SJCRH30 (cell line): ENCODE data around the gene WDR76. TPM values are rescaled to one million over a fixed set of nuclear protein-coding genes. Genes with fewer than 3 reads are reported as not detected.
A peak's percentile ranks its signal among the peaks of the same experiment; 100 is the strongest.

Source experiments
- DNase-seq, 2 experiments: peaks; one replicate each; pipeline ENCODE4 v3.0.0-alpha.2; 2015 to 2020
- H3K27ac ChIP-seq: fragments of 250-450 bp; sonication (Bioruptor Pico); 2 replicates; pipeline ENCODE4 v1.5.1; 2020; ENCODE audit warnings: mild to moderate bottlenecking, moderate library complexity
- H3K27me3 ChIP-seq: fragments of 250-450 bp; sonication (Bioruptor Pico); 2 replicates; pipeline ENCODE4 v1.5.1; 2020; ENCODE audit warnings: mild to moderate bottlenecking, moderate library complexity
- H3K36me3 ChIP-seq: fragments of 250-450 bp; sonication (Bioruptor Pico); 2 replicates; pipeline ENCODE4 v1.5.1; 2020; ENCODE audit warnings: mild to moderate bottlenecking, moderate library complexity
- H3K4me1 ChIP-seq: fragments of 250-450 bp; sonication (Bioruptor Pico); 2 replicates; pipeline ENCODE4 v1.5.1; 2020; ENCODE audit warnings: mild to moderate bottlenecking, moderate library complexity
- H3K4me3 ChIP-seq: fragments of 250-450 bp; sonication (Bioruptor Pico); 2 replicates; pipeline ENCODE4 v1.5.1; 2020; ENCODE audit warnings: mild to moderate bottlenecking, moderate library complexity
- H3K9me3 ChIP-seq: fragments of 250-450 bp; sonication (Bioruptor Pico); replicated peaks from 2 replicates; pipeline ENCODE4 v1.5.1; 2020; ENCODE audit warnings: mild to moderate bottlenecking, moderate library complexity
- total RNA-seq: library from RNA; depleted of rRNA; stranded (reverse); fragments of >200 nt; shearing (Covaris generic); gene quantifications from 2 replicates; pipeline ENCODE4 v1.2.3, GENCODE V29; 2014

The WDR76 gene
- total RNA-seq, 1 experiment from 2014 or later = 71.8 TPM

DNA sequence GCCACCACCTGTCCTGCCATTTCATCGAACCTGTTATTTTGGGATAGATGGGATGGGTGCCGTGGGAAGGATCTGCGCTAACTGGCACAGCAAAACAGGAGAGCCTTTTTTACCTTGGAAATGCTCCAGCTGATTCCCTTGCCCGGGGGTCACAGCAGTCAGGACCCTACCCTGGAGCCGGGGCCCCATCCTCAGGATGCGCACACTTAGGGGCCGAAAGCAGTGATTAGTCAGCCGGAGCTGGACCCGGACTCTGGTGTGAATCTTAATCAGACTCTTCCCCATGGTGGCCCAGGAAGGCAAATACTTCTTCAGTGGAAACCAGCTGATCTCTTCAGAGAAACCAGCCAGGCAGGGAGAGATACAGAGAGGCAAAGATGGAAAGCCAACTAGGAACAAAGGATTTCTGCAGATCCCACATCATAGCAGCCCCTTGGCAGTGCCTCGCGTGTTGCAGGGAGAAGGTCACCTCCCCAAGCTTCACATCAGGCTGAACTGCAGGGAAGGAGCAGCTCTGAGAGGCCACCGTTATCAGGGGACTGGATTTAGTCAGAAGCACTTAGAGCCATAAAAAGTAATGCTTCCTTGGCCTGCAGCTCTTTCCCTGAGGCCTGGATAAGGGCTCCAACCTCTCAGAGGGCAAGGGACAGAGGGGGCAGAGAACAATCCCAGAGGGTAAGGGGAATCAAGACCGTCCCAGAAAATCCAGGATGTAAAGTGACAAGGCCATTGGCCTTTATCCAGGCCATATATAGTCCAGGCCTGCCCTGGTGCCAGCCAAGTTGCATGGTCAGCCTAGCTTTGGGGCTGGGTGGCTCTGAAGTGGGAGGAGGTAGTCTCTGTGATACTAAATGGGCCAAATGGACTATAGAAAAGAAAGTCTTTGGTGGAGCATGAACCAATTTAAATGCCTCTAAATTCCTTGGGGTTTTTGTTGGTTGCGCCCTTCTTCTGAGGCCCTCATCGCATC is 52.9 kb downstream of the WDR76 start:
- H3K4me3 ChIP-seq = no peak overlapping the region
- no peak overlapping the region for H3K27ac ChIP-seq
- no peaks in the 10 kb centered on the region for H3K9me3 ChIP-seq
- H3K27me3 ChIP-seq = no peaks in the 10 kb centered on the region
- peaks cover 16% of the 10 kb centered on the region for H3K36me3 ChIP-seq
- no peaks in the 10 kb centered on the region for H3K4me1 ChIP-seq
- no peak for DNase-seq

DNA sequence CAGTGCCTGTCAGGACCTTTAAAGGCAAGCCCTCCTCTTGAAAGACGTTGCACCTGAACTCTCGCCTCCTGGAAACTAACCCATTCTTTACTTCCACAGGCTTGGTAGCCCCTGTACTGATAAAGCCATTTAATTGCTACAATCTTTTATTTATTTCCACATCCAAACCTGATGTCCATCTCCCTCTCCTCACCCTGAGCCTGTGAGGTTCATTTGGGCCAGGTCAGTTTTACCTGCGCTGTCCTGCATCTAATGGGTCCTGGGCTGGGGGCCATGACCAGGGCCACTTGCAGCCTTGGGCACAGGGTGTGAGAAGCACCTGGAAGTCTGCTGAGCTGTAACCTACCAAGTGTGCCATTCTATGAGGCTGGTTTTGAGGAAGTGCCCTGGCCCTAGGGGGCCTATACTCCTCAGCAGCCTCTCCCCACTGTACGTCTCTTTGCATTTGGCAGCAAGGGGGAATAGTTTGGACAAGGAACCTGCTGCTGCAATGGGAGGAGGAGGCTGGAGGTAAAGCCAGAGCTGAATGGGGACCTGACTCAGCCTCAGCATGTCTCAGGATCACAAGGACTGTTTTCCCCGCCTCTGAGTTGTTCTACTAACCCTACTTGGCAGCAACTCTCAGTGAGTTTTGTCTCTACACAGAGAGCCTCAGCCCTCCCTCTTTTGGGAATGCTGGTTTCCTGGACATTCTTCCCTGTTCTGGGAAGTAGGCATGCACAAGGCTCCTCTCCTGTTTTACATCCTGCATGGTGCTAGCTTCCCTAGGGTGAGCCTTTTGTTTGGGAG is 53.8 kb downstream of the WDR76 start:
- H3K4me3 ChIP-seq = no peak overlapping the region
- no peak overlapping the region for H3K27ac ChIP-seq
- H3K27me3 ChIP-seq = no peaks in the 10 kb centered on the region
- H3K4me1 ChIP-seq = no peaks in the 10 kb centered on the region
- no peak for DNase-seq
- peaks cover 13% of the 10 kb centered on the region; the same call in 1 of the 2 replicates for H3K36me3 ChIP-seq
- H3K9me3 ChIP-seq = no peaks in the 10 kb centered on the region

- Histone ChIP-seq H3K4me1 (no peaks in the 10 kb centered on the region), H3K27me3 (no peaks in the 10 kb centered on the region)
These were observed 54.4 kb downstream of the WDR76 start for GRCh38 chr15:43881245-43881644.

DNA sequence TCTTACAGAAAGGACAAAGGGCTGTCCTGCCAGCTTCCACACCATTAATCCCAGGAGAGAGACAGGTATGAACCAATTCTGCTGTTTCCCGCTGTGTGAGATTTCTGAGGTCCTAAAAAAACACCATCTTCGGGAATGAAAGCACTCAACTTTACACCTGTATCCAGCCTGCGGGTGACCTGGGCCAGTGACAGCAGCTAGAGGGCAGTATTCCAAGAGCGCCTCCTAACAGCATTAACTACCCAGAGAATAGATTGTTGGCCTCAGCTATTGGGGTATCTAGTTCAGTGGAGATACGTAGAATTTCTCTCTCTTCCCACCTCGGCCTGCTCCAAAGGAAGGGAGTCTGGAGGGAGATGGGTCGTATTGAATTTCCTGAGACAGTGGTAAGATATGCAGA is 55.1 kb downstream of the WDR76 start:
- Histone ChIP-seq H3K4me3 (no peak overlapping the region), H3K4me1 (no peaks in the 10 kb centered on the region), H3K27me3 (no peaks in the 10 kb centered on the region), H3K9me3 (no peaks in the 10 kb centered on the region), H3K36me3 (peaks cover 11% of the 10 kb centered on the region; the same call in 1 of the 2 replicates), H3K27ac (no peak overlapping the region)
- no peak for DNase-seq

More at GRCh38 chr15:43881245-43881644, 54.4 kb downstream of the WDR76 start:
- H3K36me3 ChIP-seq = peaks cover 13% of the 10 kb centered on the region; the same call in 1 of the 2 replicates
- no peak for DNase-seq
- no peak overlapping the region for H3K27ac ChIP-seq
- H3K4me3 ChIP-seq = no peak overlapping the region
- no peaks in the 10 kb centered on the region for H3K9me3 ChIP-seq

- Histone ChIP-seq H3K27me3 (no peaks in the 10 kb centered on the region), H3K9me3 (no peaks in the 10 kb centered on the region), H3K27ac (no peak overlapping the region), H3K4me1 (no peaks in the 10 kb centered on the region), H3K36me3 (0 out of 2 replicates have a peak, but pooled peaks cover 4% of the 10 kb centered on the region), H3K4me3 (no peak overlapping the region)
- no peak for DNase-seq
These were observed 56.8 kb downstream of the WDR76 start for GRCh38 chr15:43883571-43883970.

- no peaks in the 10 kb centered on the region for H3K9me3 ChIP-seq
- no peak for DNase-seq
- H3K36me3 ChIP-seq = no peaks in the 10 kb centered on the region
- no peaks in the 10 kb centered on the region for H3K4me1 ChIP-seq
- H3K27me3 ChIP-seq = no peaks in the 10 kb centered on the region
- H3K4me3 ChIP-seq = no peak overlapping the region
- H3K27ac ChIP-seq = no peak overlapping the region
These were observed 59.8 kb downstream of the WDR76 start for GRCh38 chr15:43886558-43886957.

- no peaks in the 10 kb centered on the region for H3K27me3 ChIP-seq
- no peak for DNase-seq
- H3K9me3 ChIP-seq = no peaks in the 10 kb centered on the region
- no peaks in the 10 kb centered on the region for H3K4me1 ChIP-seq
- H3K36me3 ChIP-seq = no peaks in the 10 kb centered on the region
- H3K27ac ChIP-seq = no peak overlapping the region
- H3K4me3 ChIP-seq = no peak overlapping the region
These were observed 61.1 kb downstream of the WDR76 start for GRCh38 chr15:43887901-43888300.

GRCh38 chr15:43889042-43889441 is 62.2 kb downstream of the WDR76 start:
- no peak for DNase-seq
- no peaks in the 10 kb centered on the region for H3K9me3 ChIP-seq
- no peaks in the 10 kb centered on the region for H3K4me1 ChIP-seq
- no peak overlapping the region for H3K27ac ChIP-seq
- H3K27me3 ChIP-seq = no peaks in the 10 kb centered on the region
- H3K4me3 ChIP-seq = no peak overlapping the region
- H3K36me3 ChIP-seq = no peaks in the 10 kb centered on the region

- H3K4me1 ChIP-seq = no peaks in the 10 kb centered on the region
- no peaks in the 10 kb centered on the region for H3K36me3 ChIP-seq
- no peak overlapping the region for H3K27ac ChIP-seq
- no peak for DNase-seq
- no peaks in the 10 kb centered on the region for H3K27me3 ChIP-seq
- no peak overlapping the region for H3K4me3 ChIP-seq
- no peaks in the 10 kb centered on the region for H3K9me3 ChIP-seq
These were observed 67.2 kb downstream of the WDR76 start for GRCh38 chr15:43893956-43894355.

DNA sequence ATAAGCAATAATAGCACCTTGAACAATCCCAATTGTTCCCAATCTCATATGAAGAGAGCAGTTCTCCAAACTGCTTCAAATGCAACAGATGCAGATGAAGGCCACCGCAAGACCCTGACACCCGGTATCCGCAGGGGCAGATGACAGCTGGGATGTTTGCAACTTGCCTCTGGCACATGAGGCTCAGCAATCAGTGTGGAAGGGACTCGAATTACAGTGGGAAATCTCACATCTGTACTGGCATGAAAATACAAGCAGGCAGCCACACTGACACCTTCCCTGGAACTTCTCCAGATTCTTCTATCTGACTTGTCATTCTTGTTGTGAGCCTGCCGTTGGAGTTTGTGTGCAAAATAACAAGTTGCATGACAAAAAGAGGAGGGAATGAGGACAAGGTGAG is 68.8 kb downstream of the WDR76 start:
- Histone ChIP-seq H3K4me3 (no peak overlapping the region), H3K4me1 (no peaks in the 10 kb centered on the region), H3K9me3 (no peaks in the 10 kb centered on the region), H3K27ac (no peak overlapping the region), H3K27me3 (no peaks in the 10 kb centered on the region), H3K36me3 (no peaks in the 10 kb centered on the region)
- DNase-seq = peak; percentile 15 to 55

GRCh38 chr15:43896543-43896942 is 69.7 kb downstream of the WDR76 start:
- H3K36me3 ChIP-seq = no peaks in the 10 kb centered on the region
- no peak for DNase-seq
- H3K4me1 ChIP-seq = no peaks in the 10 kb centered on the region
- H3K27me3 ChIP-seq = no peaks in the 10 kb centered on the region
- H3K27ac ChIP-seq = no peak overlapping the region
- H3K4me3 ChIP-seq = no peak overlapping the region
- H3K9me3 ChIP-seq = no peaks in the 10 kb centered on the region

DNA sequence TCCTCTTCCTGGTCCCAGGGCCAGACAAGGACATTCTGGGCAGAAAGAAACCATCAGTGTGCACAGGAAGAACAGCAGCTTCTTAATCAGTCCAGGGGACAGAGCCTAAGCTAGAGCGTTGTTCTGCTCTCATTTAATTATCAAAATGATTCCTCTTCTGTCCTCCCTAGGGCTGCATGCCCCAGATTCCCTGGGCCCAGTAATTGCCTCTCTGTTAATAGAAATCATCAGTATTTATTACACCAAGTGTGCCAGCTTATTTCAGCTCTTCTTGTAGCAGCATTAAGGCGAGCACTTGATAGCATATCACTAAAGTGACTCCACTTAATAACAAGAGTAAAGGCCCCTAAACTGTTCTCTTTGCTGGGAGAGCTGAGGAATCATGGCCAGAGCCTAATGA is 72.1 kb downstream of the WDR76 start:
- Histone ChIP-seq H3K9me3 (no peaks in the 10 kb centered on the region), H3K4me3 (no peak overlapping the region), H3K27me3 (no peaks in the 10 kb centered on the region), H3K4me1 (no peaks in the 10 kb centered on the region), H3K36me3 (no peaks in the 10 kb centered on the region), H3K27ac (no peak overlapping the region)
- no peak for DNase-seq

GRCh38 chr15:43899928-43900327 is 73.1 kb downstream of the WDR76 start:
- Histone ChIP-seq H3K9me3 (no peaks in the 10 kb centered on the region), H3K27ac (no peak overlapping the region), H3K36me3 (no peaks in the 10 kb centered on the region), H3K4me3 (no peak overlapping the region), H3K27me3 (no peaks in the 10 kb centered on the region), H3K4me1 (no peaks in the 10 kb centered on the region)
- no peak for DNase-seq

GRCh38 chr15:43900996-43901395 is 74.2 kb downstream of the WDR76 start:
- Histone ChIP-seq H3K36me3 (no peaks in the 10 kb centered on the region), H3K4me3 (no peak overlapping the region), H3K9me3 (no peaks in the 10 kb centered on the region), H3K27me3 (no peaks in the 10 kb centered on the region), H3K4me1 (no peaks in the 10 kb centered on the region), H3K27ac (no peak overlapping the region)
- no peak for DNase-seq

GRCh38 chr15:43901495-43901894 is 74.7 kb downstream of the WDR76 start:
- no peak overlapping the region for H3K4me3 ChIP-seq
- H3K27ac ChIP-seq = no peak overlapping the region
- H3K9me3 ChIP-seq = no peaks in the 10 kb centered on the region
- no peaks in the 10 kb centered on the region for H3K4me1 ChIP-seq
- no peaks in the 10 kb centered on the region for H3K36me3 ChIP-seq
- H3K27me3 ChIP-seq = no peaks in the 10 kb centered on the region
- no peak for DNase-seq
